PC-3 (cell line): Measurements from ENCODE around the gene ATG16L1. TPM values are rescaled to one million over a fixed set of nuclear protein-coding genes. Genes with fewer than 3 reads are reported as not detected.

ENCODE experiments used
- ATAC-seq: fragments of 200-7000 bp; cut with Tn5 transposase; 2 replicates; pipeline ENCODE4 v1.9.1; 2020; ENCODE audit warnings: mild to moderate bottlenecking, moderate library complexity
- BruUV-seq: library from RNA; stranded (reverse); fragments of 400-500 nt; replicated peaks from 2 replicates; lab custom pipeline; 2021; lab: Mats Ljungman, UMichigan
- CTCF ChIA-PET: fragments of 300-600 bp; sonication (Branson Sonifier 250); formaldehyde crosslinking; loops from one replicate; lab custom pipeline; 2022; ENCODE audit warnings: antibody characterized with exemption; lab: Charles Lee
- POLR2A ChIA-PET: fragments of 300-600 bp; sonication (Branson Sonifier 250); formaldehyde crosslinking; loops from one replicate; lab custom pipeline; 2022; ENCODE audit warnings: antibody characterized with exemption; ENCODE audit not compliant: unreplicated experiment; lab: Charles Lee
- DNase-seq: peaks from one replicate; pipeline ENCODE4 v3.0.0-alpha.2; 2015
- H2AFZ ChIP-seq: fragments of 300-600 bp; sonication (generic); 2 replicates; pipeline ENCODE4 v1.6.0; 2016; ENCODE audit warnings: antibody characterized with exemption, low read length
- H3F3A ChIP-seq: fragments of 300-600 bp; sonication (generic); one replicate; pipeline ENCODE4 v1.6.0; 2017; ENCODE audit warnings: antibody characterized with exemption, low read length, control low read depth, mild to moderate bottlenecking; ENCODE audit not compliant: unreplicated experiment
- H3K27ac ChIP-seq: fragments of 300-600 bp; sonication (generic); 2 replicates; pipeline ENCODE4 v1.5.1; 2016; ENCODE audit warnings: mild to moderate bottlenecking, low read length
- H3K27me3 ChIP-seq: fragments of 300-600 bp; sonication (generic); 2 replicates; pipeline ENCODE4 v1.6.1; 2016; ENCODE audit warnings: low read length, mixed read lengths
- H3K36me3 ChIP-seq: fragments of 300-600 bp; sonication (generic); 2 replicates; pipeline ENCODE4 v1.6.1; 2016; ENCODE audit warnings: low read depth, mixed run types, low read length, mixed read lengths
- H3K4me1 ChIP-seq: fragments of 300-600 bp; sonication (generic); 2 replicates; pipeline ENCODE4 v1.5.1; 2016; ENCODE audit warnings: low read length; ENCODE audit not compliant: insufficient read depth
- H3K4me2 ChIP-seq: fragments of 300-600 bp; sonication (generic); 2 replicates; pipeline ENCODE4 v1.6.0; 2016; ENCODE audit warnings: low read length
- H3K4me3 ChIP-seq: fragments of 300-600 bp; sonication (generic); 2 replicates; pipeline ENCODE4 v1.5.1; 2016; ENCODE audit warnings: mild to moderate bottlenecking, low read length, mixed read lengths
- H3K79me2 ChIP-seq: fragments of 300-600 bp; sonication (generic); 2 replicates; pipeline ENCODE4 v1.6.1; 2017; ENCODE audit warnings: low read length, mixed read lengths
- H3K9ac ChIP-seq: fragments of 300-600 bp; sonication (generic); 2 replicates; pipeline ENCODE4 v1.6.0; 2016; ENCODE audit warnings: mild to moderate bottlenecking, low read length
- H3K9me2 ChIP-seq: fragments of 300-600 bp; sonication (generic); replicated peaks from 2 replicates; pipeline ENCODE4 v1.6.1; 2016; ENCODE audit warnings: mixed run types, low read length, mixed read lengths
- H3K9me3 ChIP-seq: fragments of 300-600 bp; sonication (generic); 2 replicates; pipeline ENCODE4 v1.6.1; 2016; ENCODE audit warnings: low read length, mixed read lengths
- H4K20me1 ChIP-seq: fragments of 300-600 bp; sonication (generic); 2 replicates; pipeline ENCODE4 v1.6.1; 2016; ENCODE audit warnings: low read length, mixed read lengths
- CTCF ChIP-seq: fragments of 300-600 bp; sonication (generic); conservative IDR thresholded peaks from 2 replicates; pipeline ENCODE4 v1.5.1; 2017; ENCODE audit warnings: antibody characterized with exemption, low read depth, mild to moderate bottlenecking, low read length
- EZH2 ChIP-seq: fragments of 300-600 bp; sonication (generic); IDR thresholded peaks from one replicate; pipeline ENCODE4 v1.6.1; 2017; ENCODE audit warnings: antibody characterized with exemption, mild to moderate bottlenecking, low read length; ENCODE audit not compliant: unreplicated experiment
- EZH2phosphoT487 ChIP-seq: fragments of 300-600 bp; sonication (generic); IDR thresholded peaks from 2 replicates; pipeline ENCODE4 v1.6.1; 2018; ENCODE audit warnings: mild to moderate bottlenecking, antibody characterized with exemption, low read length, borderline replicate concordance
- intact Hi-C: fragments of 100-400 bp; cut with micrococcal nuclease; formaldehyde crosslinking; loops from 2 replicates; pipeline ENCODE4 v1.9.0; 2023
- total RNA-seq: library from RNA; depleted of rRNA; stranded (reverse); fragments of >200 nt; gene quantifications from 2 replicates; pipeline ENCODE4 v1.2.3, GENCODE V29; 2014

Gene ATG16L1
- total RNA-seq, 1 experiment from 2014 or later = 173 TPM

DNA sequence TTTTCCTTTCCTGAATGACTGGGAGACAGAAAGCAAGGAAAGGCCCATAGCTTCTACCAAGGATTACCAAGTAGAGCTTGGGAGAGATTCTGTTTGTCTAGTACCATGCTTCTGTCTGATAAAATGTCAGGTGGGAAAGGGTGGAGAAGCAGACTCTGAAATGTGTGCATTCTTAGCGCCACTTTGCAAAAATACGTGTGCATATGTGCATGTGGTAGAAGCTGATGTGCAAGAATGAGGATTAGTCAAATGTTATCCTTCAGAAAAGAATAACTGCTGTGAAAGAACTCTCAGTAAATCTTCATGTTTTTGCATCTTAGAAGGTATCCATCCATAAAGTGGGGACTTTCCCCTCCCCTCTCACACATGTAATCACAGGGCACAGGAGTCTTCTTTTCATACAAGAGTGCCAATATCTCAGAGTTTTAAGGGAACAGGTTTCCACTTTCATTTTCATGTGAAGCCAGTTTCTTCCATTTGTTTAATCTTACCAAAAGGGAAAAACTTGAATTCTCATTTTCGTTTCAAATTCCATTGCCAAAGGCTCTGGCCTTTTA lies 87.4 kb downstream of the ATG16L1 start:
- H4K20me1 ChIP-seq = no peaks in the 10 kb centered on the region
- TF ChIP-seq EZH2 (no peak), EZH2phosphoT487 (no peak), CTCF (no peak)
- intact Hi-C loops = no loop called here
- no peaks in the 10 kb centered on the region for H3F3A ChIP-seq
- CTCF ChIA-PET = no interaction called here
- H2AFZ ChIP-seq = no peak overlapping the region
- DNase-seq (no peak), ATAC-seq (no peak)
- no peaks in the 10 kb centered on the region for H3K79me2 ChIP-seq
- no peak overlapping the region for H3K4me3 ChIP-seq
- no peaks in the 10 kb centered on the region for H3K9me3 ChIP-seq
- no peaks in the 10 kb centered on the region for H3K4me1 ChIP-seq
- H3K9me2 ChIP-seq = no peaks in the 10 kb centered on the region
- no peak overlapping the region for H3K4me2 ChIP-seq
- H3K9ac ChIP-seq = no peak overlapping the region
- no peak overlapping the region for H3K27ac ChIP-seq
- BruUV-seq = no TSS peak
- POLR2A ChIA-PET = no interaction called here
- no peaks in the 10 kb centered on the region for H3K36me3 ChIP-seq
- no peaks in the 10 kb centered on the region for H3K27me3 ChIP-seq

DNA sequence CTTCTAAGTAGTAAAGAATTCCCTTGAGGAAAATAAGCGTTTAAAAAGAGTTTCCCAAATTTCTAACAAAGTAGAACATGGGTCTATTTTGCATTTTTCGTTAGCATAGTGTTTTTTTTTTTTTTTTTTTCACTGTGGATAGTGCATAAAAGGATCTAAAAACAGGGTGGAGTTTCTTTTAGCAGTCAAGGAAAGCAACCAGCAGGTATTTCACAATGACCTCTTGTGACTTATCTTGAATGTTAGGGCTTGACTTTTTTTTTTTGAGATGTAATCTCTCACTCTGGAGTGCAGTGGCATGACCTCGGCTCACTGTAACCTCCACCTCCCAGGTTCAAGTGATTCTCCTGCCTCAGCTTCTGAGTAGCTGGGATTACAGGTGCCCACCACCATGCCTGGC lies 88.0 kb downstream of the ATG16L1 start:
- Histone ChIP-seq H3K9me2 (no peaks in the 10 kb centered on the region), H3K79me2 (no peaks in the 10 kb centered on the region), H4K20me1 (no peaks in the 10 kb centered on the region), H3K36me3 (no peaks in the 10 kb centered on the region), H3K4me1 (no peaks in the 10 kb centered on the region), H3K27ac (no peak overlapping the region), H3K9me3 (no peaks in the 10 kb centered on the region), H3K4me2 (no peak overlapping the region), H2AFZ (no peak overlapping the region), H3K9ac (no peak overlapping the region), H3K27me3 (no peaks in the 10 kb centered on the region), H3F3A (no peaks in the 10 kb centered on the region), H3K4me3 (no peak overlapping the region)
- ATAC-seq (no peak), DNase-seq (no peak)
- intact Hi-C loops = no loop called here
- POLR2A ChIA-PET = no interaction called here
- CTCF ChIA-PET = no interaction called here
- no TSS peak for BruUV-seq
- TF ChIP-seq EZH2 = no peak
- no peak for TF ChIP-seq EZH2phosphoT487
- no peak for TF ChIP-seq CTCF

GRCh38 chr2:233341296-233341695 lies 89.8 kb downstream of the ATG16L1 start:
- POLR2A ChIA-PET = no interaction called here
- H3K4me2 ChIP-seq = no peak overlapping the region
- H4K20me1 ChIP-seq = no peaks in the 10 kb centered on the region
- H2AFZ ChIP-seq = no peak overlapping the region
- H3K9me3 ChIP-seq = no peaks in the 10 kb centered on the region
- intact Hi-C loops = no loop called here
- CTCF ChIA-PET = no interaction called here
- H3K27ac ChIP-seq = no peak overlapping the region
- TF ChIP-seq CTCF (no peak), EZH2 (no peak), EZH2phosphoT487 (no peak)
- no peaks in the 10 kb centered on the region for H3K9me2 ChIP-seq
- H3K4me3 ChIP-seq = no peak overlapping the region
- H3K79me2 ChIP-seq = no peaks in the 10 kb centered on the region
- H3K9ac ChIP-seq = no peak overlapping the region
- ATAC-seq (no peak), DNase-seq (no peak)
- H3F3A ChIP-seq = no peaks in the 10 kb centered on the region
- H3K36me3 ChIP-seq = no peaks in the 10 kb centered on the region
- no peaks in the 10 kb centered on the region for H3K4me1 ChIP-seq
- H3K27me3 ChIP-seq = no peaks in the 10 kb centered on the region
- BruUV-seq = no TSS peak
